ENCODE measurements around the gene UCP2. TPM values are rescaled to one million over a fixed set of nuclear protein-coding genes. Genes with fewer than 3 reads are reported as not detected.

Gene UCP2
- total RNA-seq, 1 donor from 2014 or later = 69.2 TPM

DNA sequence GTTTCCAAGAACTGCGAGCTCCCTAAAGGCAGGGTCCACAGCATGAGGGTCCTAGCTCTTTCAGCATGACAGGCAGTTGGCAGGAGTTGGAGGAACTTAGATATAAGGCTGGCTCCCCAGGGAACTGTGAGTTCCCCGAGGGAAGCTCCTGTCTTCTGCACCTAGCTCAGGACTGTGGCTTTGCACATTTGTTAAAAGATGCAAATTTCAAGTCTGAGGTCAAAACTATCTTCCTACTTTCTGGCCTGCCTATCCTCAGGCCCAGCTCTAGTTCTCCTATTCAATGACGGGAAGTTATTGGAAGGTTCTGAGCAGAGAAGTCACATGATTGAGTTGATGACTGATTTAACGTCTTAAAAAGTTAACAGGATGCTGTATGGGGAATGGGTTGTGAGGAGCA lies 37.9 kb upstream of the UCP2 start:
- Mint-ChIP-seq H3K4me1 (no peaks in the 10 kb centered on the region), H3K4me3 (no peak overlapping the region), H3K9me3 (no peaks in the 10 kb centered on the region), H3K36me3 (peaks cover 20% of the 10 kb centered on the region), H3K27ac (no peak overlapping the region), H3K27me3 (ENCODE audit: insufficient read depth, low read depth) (peaks cover 8% of the 10 kb centered on the region)
- DNase-seq (ENCODE audit: low spot score) = no peak
- Histone ChIP-seq H3K4me2 (no peak overlapping the region), H2AFZ (replicated peaks) (no peak overlapping the region), H3K4me1 (no peaks in the 10 kb centered on the region), H3K9ac (no peak overlapping the region), H3K27ac (no peak overlapping the region), H3K27me3 (no peaks in the 10 kb centered on the region), H3K9me3 (ENCODE audit: low read depth) (no peaks in the 10 kb centered on the region), H3K4me3 (no peak overlapping the region), H3K79me2 (ENCODE audit: low read depth) (no peaks in the 10 kb centered on the region), H4K20me1 (ENCODE audit: low read depth) (no peaks in the 10 kb centered on the region), H3K36me3 (no peaks in the 10 kb centered on the region), H3F3A (ENCODE audit: low read depth) (no peaks in the 10 kb centered on the region)
- no peak for TF ChIP-seq EZH2 (IDR thresholded peaks at IDR 0.05)
- TF ChIP-seq, protein P1, sequence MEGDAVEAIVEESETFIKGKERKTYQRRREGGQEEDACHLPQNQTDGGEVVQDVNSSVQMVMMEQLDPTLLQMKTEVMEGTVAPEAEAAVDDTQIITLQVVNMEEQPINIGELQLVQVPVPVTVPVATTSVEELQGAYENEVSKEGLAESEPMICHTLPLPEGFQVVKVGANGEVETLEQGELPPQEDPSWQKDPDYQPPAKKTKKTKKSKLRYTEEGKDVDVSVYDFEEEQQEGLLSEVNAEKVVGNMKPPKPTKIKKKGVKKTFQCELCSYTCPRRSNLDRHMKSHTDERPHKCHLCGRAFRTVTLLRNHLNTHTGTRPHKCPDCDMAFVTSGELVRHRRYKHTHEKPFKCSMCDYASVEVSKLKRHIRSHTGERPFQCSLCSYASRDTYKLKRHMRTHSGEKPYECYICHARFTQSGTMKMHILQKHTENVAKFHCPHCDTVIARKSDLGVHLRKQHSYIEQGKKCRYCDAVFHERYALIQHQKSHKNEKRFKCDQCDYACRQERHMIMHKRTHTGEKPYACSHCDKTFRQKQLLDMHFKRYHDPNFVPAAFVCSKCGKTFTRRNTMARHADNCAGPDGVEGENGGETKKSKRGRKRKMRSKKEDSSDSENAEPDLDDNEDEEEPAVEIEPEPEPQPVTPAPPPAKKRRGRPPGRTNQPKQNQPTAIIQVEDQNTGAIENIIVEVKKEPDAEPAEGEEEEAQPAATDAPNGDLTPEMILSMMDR (IDR thresholded peaks at IDR 0.05) = no peak
- TF ChIP-seq EZH2phosphoT487 (IDR thresholded peaks at IDR 0.05) = no peak

DNA sequence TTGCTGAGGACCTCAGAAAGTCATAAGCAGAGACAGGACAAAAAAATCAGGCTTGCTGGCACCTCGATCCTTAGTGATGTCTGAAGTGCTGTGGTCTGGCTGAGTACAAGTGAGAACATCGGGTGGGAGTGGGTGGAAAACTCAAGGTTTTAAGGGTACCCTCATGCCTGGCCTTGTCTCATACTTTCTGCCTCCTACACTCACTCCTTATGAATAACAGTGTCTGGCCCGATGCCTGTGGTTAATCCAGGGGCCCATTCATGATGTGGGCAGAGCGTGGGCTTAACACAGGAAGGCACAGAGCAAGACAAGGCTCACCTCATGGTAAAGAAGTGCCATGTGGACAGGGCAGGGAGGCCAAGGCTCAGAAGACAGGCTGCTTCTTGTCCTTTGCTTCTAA lies 37.2 kb upstream of the UCP2 start:
- no peak overlapping the region for H2AFZ ChIP-seq (replicated peaks)

DNA sequence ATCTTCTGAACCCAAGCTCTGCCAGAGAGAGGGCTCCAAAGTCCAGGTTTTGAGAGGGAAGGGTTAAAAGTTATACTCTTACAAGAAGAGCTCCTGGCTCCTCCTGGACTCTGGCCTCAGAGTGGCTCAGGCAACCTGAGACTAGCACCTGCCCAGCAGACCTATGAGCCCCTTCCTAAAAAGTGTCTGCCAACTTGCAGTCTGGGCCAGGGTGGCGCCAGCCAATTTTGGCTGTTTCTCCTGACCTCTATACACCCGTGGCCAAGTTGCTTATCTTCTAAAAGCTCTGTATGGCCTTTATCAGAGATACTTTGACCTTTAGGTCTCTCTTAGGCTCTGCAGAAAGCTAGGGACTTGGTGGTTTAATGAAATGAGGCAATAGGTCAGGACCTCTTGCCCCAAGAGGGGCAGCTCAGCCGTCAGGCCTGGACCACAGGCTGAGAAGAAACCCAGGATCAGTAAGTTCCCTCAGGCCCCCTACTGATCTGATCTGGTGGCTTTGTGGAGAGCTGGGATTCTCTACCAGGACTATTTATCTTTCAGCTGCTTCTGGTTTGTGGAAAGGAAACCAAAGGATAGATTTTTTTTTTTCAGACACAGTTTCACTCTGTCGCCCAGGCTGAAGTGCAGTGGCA lies 36.6 kb upstream of the UCP2 start:
- Mint-ChIP-seq H3K4me1 (no peaks in the 10 kb centered on the region), H3K27ac (no peak overlapping the region), H3K27me3 (ENCODE audit: insufficient read depth, low read depth) (peaks cover 8% of the 10 kb centered on the region), H3K4me3 (no peak overlapping the region), H3K36me3 (peaks cover 21% of the 10 kb centered on the region), H3K9me3 (no peaks in the 10 kb centered on the region)
- Histone ChIP-seq H3K4me3 (no peak overlapping the region), H3K27ac (no peak overlapping the region), H3K4me2 (no peak overlapping the region), H3F3A (ENCODE audit: low read depth) (no peaks in the 10 kb centered on the region), H3K27me3 (no peaks in the 10 kb centered on the region), H3K36me3 (no peaks in the 10 kb centered on the region), H3K9ac (no peak overlapping the region), H4K20me1 (ENCODE audit: low read depth) (no peaks in the 10 kb centered on the region), H3K79me2 (ENCODE audit: low read depth) (no peaks in the 10 kb centered on the region), H3K9me3 (ENCODE audit: low read depth) (no peaks in the 10 kb centered on the region), H3K4me1 (no peaks in the 10 kb centered on the region), H2AFZ (replicated peaks) (no peak overlapping the region)
- no peak for DNase-seq (ENCODE audit: low spot score)
- TF ChIP-seq EZH2 (IDR thresholded peaks at IDR 0.05) = no peak
- TF ChIP-seq, protein P1 (IDR thresholded peaks at IDR 0.05) = no peak
- no peak for TF ChIP-seq EZH2phosphoT487 (IDR thresholded peaks at IDR 0.05)

More for the DNA sequence above, 37.2 kb upstream of the UCP2 start:
- Mint-ChIP-seq H3K4me1 (no peaks in the 10 kb centered on the region), H3K9me3 (no peaks in the 10 kb centered on the region), H3K36me3 (peaks cover 21% of the 10 kb centered on the region), H3K4me3 (no peak overlapping the region), H3K27me3 (ENCODE audit: insufficient read depth, low read depth) (peaks cover 8% of the 10 kb centered on the region), H3K27ac (no peak overlapping the region)
- Histone ChIP-seq H3K9ac (no peak overlapping the region), H3K4me1 (no peaks in the 10 kb centered on the region), H3K79me2 (ENCODE audit: low read depth) (no peaks in the 10 kb centered on the region), H3K4me2 (no peak overlapping the region), H4K20me1 (ENCODE audit: low read depth) (no peaks in the 10 kb centered on the region), H3K9me3 (ENCODE audit: low read depth) (no peaks in the 10 kb centered on the region), H3K27ac (no peak overlapping the region), H3K27me3 (no peaks in the 10 kb centered on the region), H3F3A (ENCODE audit: low read depth) (no peaks in the 10 kb centered on the region), H3K4me3 (no peak overlapping the region), H3K36me3 (no peaks in the 10 kb centered on the region)
- no peak for DNase-seq (ENCODE audit: low spot score)
- TF ChIP-seq, protein P1 (IDR thresholded peaks at IDR 0.05) = no peak
- no peak for TF ChIP-seq EZH2 (IDR thresholded peaks at IDR 0.05)
- TF ChIP-seq EZH2phosphoT487 (IDR thresholded peaks at IDR 0.05) = no peak

All from neural progenitor cell (in vitro differentiated cells).